Lower lobe of right lung (tissue), 2 donors: Measurements from ENCODE around the gene SEPHS1. TPM values are rescaled to one million over a fixed set of nuclear protein-coding genes. Genes with fewer than 3 reads are reported as not detected.
"Not testable (repeated sequence)": the region's sequence is repeated elsewhere in the genome, so short reads cannot be mapped to it uniquely, and the experiment has no call there.

Experiments
- ATAC-seq, 2 donors: fragments of 200-7000 bp; cut with Tn5 transposase; one replicate each; pipeline ENCODE4 v1.9.1; 2020 to 2022; ENCODE audit warnings: mild to moderate bottlenecking in 2 of 2, moderate library complexity in 2 of 2
- DNase-seq: peaks from one replicate; pipeline ENCODE4 v3.0.0-alpha.2; 2020
- H3K27ac ChIP-seq: fragments of 200-600 bp; one replicate; pipeline ENCODE4 v1.8.0; 2022
- H3K27me3 ChIP-seq: fragments of 200-600 bp; one replicate; pipeline ENCODE4 v1.8.0; 2022; ENCODE audit warnings: low read depth
- H3K36me3 ChIP-seq: fragments of 200-600 bp; one replicate; pipeline ENCODE4 v1.8.0; 2022; ENCODE audit warnings: mild to moderate bottlenecking
- H3K4me1 ChIP-seq: fragments of 200-600 bp; one replicate; pipeline ENCODE4 v1.8.0; 2022
- H3K4me3 ChIP-seq: fragments of 200-600 bp; one replicate; pipeline ENCODE4 v1.8.0; 2022; ENCODE audit warnings: mild to moderate bottlenecking
- H3K9me3 ChIP-seq: fragments of 200-600 bp; one replicate; pipeline ENCODE4 v1.8.0; 2022
- intact Hi-C: fragments of 100-400 bp; cut with DNase I; formaldehyde crosslinking; loops from one replicate; pipeline ENCODE4 v1.11.0; 2022
- total RNA-seq: library from RNA; stranded (reverse); fragmentation: NEBNext Ultra II Directional; extraction: Animal tissue kit (Norgen Biotek cat#: 25700); gene quantifications from one replicate; pipeline ENCODE4 v1.2.1, GENCODE V29; 2021
- TF ChIP-seq, protein P1 (sequence below): fragments of 200-600 bp; IDR thresholded peaks from one replicate; pipeline ENCODE4 v1.8.0; 2022; ENCODE audit warnings: antibody characterized with exemption, mild to moderate bottlenecking
- donor health status: DM: no; HTN: yes; CAD: no; lungs with severe emphysema.

Gene SEPHS1
- total RNA-seq, 1 donor from 2014 or later, result 35.9 TPM

DNA sequence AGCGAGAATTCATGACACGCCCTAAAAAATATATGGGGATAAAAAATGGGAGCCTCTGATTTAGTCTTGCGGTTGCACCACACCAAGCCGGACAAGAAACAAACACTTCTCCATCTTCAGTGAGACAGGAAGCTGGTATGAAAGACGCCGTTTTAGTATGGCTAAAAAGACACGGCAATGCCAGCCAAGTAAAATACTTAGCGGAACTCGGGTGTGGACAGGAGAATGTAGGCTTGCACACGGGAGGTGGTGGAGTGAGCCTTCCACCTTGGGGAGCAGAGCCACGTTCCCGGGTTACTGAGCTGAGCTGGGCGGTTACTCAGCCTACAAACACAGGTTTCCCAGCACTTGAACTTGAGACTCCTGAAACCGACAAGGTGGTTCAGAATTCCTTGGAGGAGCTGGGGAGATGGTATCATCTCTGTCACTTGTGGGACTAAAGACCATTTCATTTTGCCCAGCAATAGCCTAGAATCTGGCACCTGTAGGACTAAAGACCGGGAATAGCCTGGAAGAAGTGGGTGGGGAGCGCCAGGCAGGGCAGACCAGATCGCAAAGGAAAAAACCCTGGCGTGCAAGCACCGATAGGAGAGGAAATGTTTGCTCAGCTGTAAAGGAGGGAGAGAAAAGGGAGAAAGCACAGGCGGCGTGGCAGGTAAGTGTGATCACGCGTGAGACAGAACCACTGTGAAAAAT lies 34.8 kb upstream of the SEPHS1 start:
- ATAC-seq (peak; percentile 85 to 90), DNase-seq (peak; percentile 55)
- Histone ChIP-seq H3K27me3 (peaks cover 18% of the 10 kb centered on the region), H3K27ac (peak overlapping the region; percentile 86), H3K9me3 (no peaks in the 10 kb centered on the region), H3K4me3 (peak overlapping the region; percentile 41), H3K36me3 (no peaks in the 10 kb centered on the region), H3K4me1 (peaks cover 17% of the 10 kb centered on the region)
- intact Hi-C loops, result no loop called here
- TF ChIP-seq, protein P1, sequence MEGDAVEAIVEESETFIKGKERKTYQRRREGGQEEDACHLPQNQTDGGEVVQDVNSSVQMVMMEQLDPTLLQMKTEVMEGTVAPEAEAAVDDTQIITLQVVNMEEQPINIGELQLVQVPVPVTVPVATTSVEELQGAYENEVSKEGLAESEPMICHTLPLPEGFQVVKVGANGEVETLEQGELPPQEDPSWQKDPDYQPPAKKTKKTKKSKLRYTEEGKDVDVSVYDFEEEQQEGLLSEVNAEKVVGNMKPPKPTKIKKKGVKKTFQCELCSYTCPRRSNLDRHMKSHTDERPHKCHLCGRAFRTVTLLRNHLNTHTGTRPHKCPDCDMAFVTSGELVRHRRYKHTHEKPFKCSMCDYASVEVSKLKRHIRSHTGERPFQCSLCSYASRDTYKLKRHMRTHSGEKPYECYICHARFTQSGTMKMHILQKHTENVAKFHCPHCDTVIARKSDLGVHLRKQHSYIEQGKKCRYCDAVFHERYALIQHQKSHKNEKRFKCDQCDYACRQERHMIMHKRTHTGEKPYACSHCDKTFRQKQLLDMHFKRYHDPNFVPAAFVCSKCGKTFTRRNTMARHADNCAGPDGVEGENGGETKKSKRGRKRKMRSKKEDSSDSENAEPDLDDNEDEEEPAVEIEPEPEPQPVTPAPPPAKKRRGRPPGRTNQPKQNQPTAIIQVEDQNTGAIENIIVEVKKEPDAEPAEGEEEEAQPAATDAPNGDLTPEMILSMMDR, result no peak

DNA sequence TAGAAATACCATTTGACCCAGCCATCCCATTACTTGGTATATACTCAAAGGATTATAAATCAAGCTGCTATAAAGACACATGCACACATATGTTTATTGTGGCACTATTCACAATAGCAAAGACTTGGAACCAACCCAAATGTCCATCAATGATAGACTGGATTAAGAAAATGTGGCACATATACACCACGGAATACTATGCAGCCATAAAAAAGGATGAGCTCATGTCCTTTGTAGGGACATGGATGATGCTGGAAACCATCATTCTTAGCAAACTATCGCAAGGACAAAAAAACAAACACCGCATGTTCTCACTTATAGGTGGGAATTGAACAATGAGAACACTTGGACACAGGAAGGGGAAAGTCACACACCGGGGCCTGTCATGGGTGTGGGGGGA lies 31.0 kb upstream of the SEPHS1 start:
- H3K9me3 ChIP-seq, DNase-seq, ATAC-seq, intact Hi-C loops, H3K27ac ChIP-seq, H3K4me3 ChIP-seq, H3K36me3 ChIP-seq: not testable (repeated sequence)
- Histone ChIP-seq H3K27me3 (peaks cover 18% of the 10 kb centered on the region), H3K4me1 (peaks cover 17% of the 10 kb centered on the region)

- Histone ChIP-seq H3K4me1 (no peaks in the 10 kb centered on the region), H3K36me3 (no peaks in the 10 kb centered on the region), H3K27ac (no peak overlapping the region), H3K4me3 (no peak overlapping the region), H3K27me3 (peaks cover 3% of the 10 kb centered on the region), H3K9me3 (no peaks in the 10 kb centered on the region)
- TF ChIP-seq, protein P1, result no peak
- ATAC-seq, result no peak
- intact Hi-C loops, result no loop called here
- no peak for DNase-seq
Observed at GRCh38 chr10:13376746-13377145, 28.7 kb upstream of the SEPHS1 start.

- Histone ChIP-seq H3K4me3 (no peak overlapping the region), H3K36me3 (no peaks in the 10 kb centered on the region), H3K27me3 (peaks cover 3% of the 10 kb centered on the region), H3K4me1 (no peaks in the 10 kb centered on the region), H3K27ac (no peak overlapping the region), H3K9me3 (no peaks in the 10 kb centered on the region)
- DNase-seq (no peak), ATAC-seq (no peak)
- intact Hi-C loops, result no loop called here
- TF ChIP-seq, protein P1, result no peak
Observed at GRCh38 chr10:13376297-13376696, 28.2 kb upstream of the SEPHS1 start.

DNA sequence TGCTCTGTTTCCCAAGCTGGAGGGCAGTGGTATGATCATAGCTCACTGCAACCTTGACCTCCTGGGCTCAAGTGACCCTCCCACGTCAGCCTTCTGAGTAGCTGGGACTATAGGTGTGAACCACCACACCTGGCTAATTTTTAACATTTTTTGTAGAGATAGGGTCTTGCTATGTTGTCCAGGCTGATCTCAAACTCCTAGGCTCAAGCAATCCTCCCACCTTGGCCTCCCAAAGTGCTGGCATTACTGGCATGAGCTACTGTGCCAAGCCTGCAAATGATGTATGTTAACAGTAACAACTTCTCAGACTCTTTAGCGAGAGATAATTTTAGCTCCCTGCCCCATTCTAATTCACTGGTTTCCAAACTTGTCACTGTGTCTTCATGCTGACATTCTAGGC lies 27.7 kb upstream of the SEPHS1 start:
- ATAC-seq (no peak), DNase-seq (no peak)
- Histone ChIP-seq H3K36me3 (no peaks in the 10 kb centered on the region), H3K27ac (no peak overlapping the region), H3K9me3 (no peaks in the 10 kb centered on the region), H3K4me3 (no peak overlapping the region), H3K27me3 (peaks cover under 1% of the 10 kb centered on the region), H3K4me1 (no peaks in the 10 kb centered on the region)
- intact Hi-C loops, result no loop called here
- TF ChIP-seq, protein P1, result no peak

DNA sequence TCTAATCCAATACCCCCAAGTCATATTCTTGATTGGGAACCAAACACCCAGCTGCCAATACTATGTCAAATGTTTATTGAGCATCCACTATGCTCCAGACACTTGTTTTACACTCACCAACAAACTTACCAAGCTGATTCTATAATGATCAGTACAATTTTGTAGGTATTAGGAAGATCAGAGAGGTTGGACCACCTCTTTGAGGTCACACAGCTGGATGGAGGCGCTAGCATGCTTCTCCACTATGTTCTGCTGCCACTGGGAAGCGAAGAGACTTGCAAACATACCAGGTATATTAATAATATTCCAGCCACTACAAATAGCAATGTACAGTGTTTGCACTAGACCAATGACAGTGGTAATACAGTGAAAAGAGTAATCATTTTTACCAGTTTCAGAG lies 25.6 kb upstream of the SEPHS1 start:
- no peak overlapping the region for H3K4me3 ChIP-seq
- no peaks in the 10 kb centered on the region for H3K27me3 ChIP-seq
- no peaks in the 10 kb centered on the region for H3K4me1 ChIP-seq
- DNase-seq (no peak), ATAC-seq (no peak)
- no peaks in the 10 kb centered on the region for H3K36me3 ChIP-seq
- no peaks in the 10 kb centered on the region for H3K9me3 ChIP-seq
- intact Hi-C loops, result loop anchor here (5.0 kb wide), 1 partner anchor 69 kb away; no protein-coding TSS in a partner anchor
- TF ChIP-seq, protein P1, result no peak
- H3K27ac ChIP-seq, result no peak overlapping the region
